Prostate gland (tissue), 2 donors: ENCODE results near the gene PKNOX2. TPM values are rescaled to one million over a fixed set of nuclear protein-coding genes. Genes with fewer than 3 reads are reported as not detected.

Experiments used
- DNase-seq: peaks from one replicate; pipeline ENCODE4 v3.0.0-alpha.2; 2019; ENCODE audit warnings: low spot score
- H3K27ac ChIP-seq, 2 donors: fragments of 200-600 bp; sonication (generic); 2 replicates each; pipeline ENCODE4 v1.5.1; 2017 to 2019
- H3K27me3 ChIP-seq: fragments of 200-600 bp; sonication (generic); replicated peaks from 2 replicates; pipeline ENCODE4 v1.5.1; 2019; ENCODE audit not compliant: insufficient read depth
- H3K36me3 ChIP-seq, 2 donors: fragments of 200-600 bp; sonication (generic); 1 replicate in 1 of 2; 2 replicates in 1 of 2; pipeline versions ENCODE4 v1.5.1 to v1.8.1; 2017 to 2019
- H3K4me1 ChIP-seq: fragments of 200-600 bp; sonication (generic); replicated peaks from 2 replicates; pipeline ENCODE4 v1.5.1; 2019
- H3K4me3 ChIP-seq, 2 donors: fragments of 200-600 bp; sonication (generic); 2 replicates each; pipeline ENCODE4 v1.5.1; 2017 to 2019
- H3K9me3 ChIP-seq: fragments of 200-600 bp; sonication (generic); 2 replicates; pipeline ENCODE4 v1.5.1; 2017
- POLR2A ChIP-seq: fragments of 450-650 bp; IDR thresholded peaks from one replicate; pipeline ENCODE4 v1.6.1; 2016; ENCODE audit warnings: antibody characterized with exemption, mild to moderate bottlenecking
- POLR2AphosphoS5 ChIP-seq: sonication (generic); formaldehyde crosslinking; IDR thresholded peaks from one replicate; pipeline ENCODE4 v1.6.1; 2017; ENCODE audit warnings: antibody characterized with exemption
- WGBS: methylation state at CpG from one replicate; pipeline ENCODE4 v1.1.5; 2018; 5-methylcytosine and 5-hydroxymethylcytosine counted together
- intact Hi-C: fragments of 100-400 bp; cut with DNase I; formaldehyde crosslinking; loops from one replicate; pipeline ENCODE4 v1.14.2; 2022
- total RNA-seq, 2 donors: library from RNA; depleted of rRNA; stranded (reverse); fragments of >200 nt; gene quantifications; one replicate each; pipeline ENCODE4 v1.1.0, GENCODE V29; 2016
- TF ChIP-seq, protein P1 (sequence below), 4 experiments: fragments of 200-600 bp in 2 of 4; fragments of 450-650 bp in 2 of 4; sonication (generic) in 2 of 4; IDR thresholded peaks; 1 replicate in 3 of 4; 2 replicates in 1 of 4; pipeline ENCODE4 v1.5.1; 2016 to 2019; ENCODE audit warnings: antibody characterized with exemption in 4 of 4, mild to moderate bottlenecking in 2 of 4, moderate library complexity in 2 of 4

Gene PKNOX2
- total RNA-seq, 2 donors from 2014 or later: 12.3 to 14.7 TPM

DNA sequence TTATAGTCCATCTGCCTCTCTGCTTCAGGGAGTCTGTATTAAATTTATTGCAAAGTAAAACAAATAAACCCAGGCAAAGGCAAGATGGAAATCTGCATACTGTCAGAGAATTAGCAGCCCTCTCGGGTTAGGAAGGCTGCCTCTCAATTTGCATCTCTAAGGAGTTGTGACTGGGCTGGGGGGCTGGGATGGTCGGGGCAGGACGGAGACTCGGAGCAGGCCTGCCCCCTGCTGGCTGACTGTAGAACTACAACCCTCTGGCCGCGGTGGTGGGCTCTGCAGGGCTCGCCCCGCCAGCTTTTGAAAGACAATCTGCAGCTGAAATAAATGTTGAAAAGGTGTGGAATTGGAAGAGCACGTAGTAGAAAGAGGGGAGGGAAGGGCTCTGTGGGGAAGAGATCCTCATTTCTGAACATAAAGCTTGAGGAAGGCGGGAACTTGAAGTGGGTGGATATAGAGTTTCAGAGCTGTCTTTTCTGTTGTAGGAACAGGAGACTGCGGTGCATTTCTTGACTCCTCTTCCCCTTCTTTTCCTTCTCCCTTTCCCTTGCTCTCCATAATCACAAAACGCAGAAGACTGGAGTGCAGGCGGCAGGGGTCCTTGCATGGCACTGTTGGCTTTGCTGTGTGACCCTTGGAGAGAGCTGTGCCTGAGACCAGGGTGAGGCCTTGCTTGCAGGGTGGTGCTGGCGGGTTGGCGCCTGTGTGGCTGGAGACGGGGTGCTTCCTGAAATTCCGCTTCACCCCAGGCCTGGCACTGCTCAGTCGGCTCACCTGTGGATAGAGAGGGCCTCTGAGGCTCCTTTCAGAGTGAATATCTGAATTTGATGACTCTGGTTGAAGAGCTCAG is 22.6 kb upstream of the PKNOX2 start:
- Histone ChIP-seq H3K4me3 (no peak overlapping the region), H3K27me3 (no peaks in the 10 kb centered on the region), H3K36me3 (no peaks in the 10 kb centered on the region), H3K27ac (no peak overlapping the region), H3K4me1 (no peaks in the 10 kb centered on the region), H3K9me3 (no peaks in the 10 kb centered on the region)
- intact Hi-C loops: loop anchor here (10.0 kb wide), 1 partner anchor 47 kb away; no protein-coding TSS in a partner anchor
- 41% methylated on average over 18 of the region's 18 CpGs for WGBS
- TF ChIP-seq POLR2AphosphoS5: peak; percentile 7
- TF ChIP-seq, protein P1, sequence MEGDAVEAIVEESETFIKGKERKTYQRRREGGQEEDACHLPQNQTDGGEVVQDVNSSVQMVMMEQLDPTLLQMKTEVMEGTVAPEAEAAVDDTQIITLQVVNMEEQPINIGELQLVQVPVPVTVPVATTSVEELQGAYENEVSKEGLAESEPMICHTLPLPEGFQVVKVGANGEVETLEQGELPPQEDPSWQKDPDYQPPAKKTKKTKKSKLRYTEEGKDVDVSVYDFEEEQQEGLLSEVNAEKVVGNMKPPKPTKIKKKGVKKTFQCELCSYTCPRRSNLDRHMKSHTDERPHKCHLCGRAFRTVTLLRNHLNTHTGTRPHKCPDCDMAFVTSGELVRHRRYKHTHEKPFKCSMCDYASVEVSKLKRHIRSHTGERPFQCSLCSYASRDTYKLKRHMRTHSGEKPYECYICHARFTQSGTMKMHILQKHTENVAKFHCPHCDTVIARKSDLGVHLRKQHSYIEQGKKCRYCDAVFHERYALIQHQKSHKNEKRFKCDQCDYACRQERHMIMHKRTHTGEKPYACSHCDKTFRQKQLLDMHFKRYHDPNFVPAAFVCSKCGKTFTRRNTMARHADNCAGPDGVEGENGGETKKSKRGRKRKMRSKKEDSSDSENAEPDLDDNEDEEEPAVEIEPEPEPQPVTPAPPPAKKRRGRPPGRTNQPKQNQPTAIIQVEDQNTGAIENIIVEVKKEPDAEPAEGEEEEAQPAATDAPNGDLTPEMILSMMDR (IDR thresholded peaks at IDR 0.05): peak; percentile 86 to 96 (median 90)
- no peak for TF ChIP-seq POLR2A
- DNase-seq: no peak

DNA sequence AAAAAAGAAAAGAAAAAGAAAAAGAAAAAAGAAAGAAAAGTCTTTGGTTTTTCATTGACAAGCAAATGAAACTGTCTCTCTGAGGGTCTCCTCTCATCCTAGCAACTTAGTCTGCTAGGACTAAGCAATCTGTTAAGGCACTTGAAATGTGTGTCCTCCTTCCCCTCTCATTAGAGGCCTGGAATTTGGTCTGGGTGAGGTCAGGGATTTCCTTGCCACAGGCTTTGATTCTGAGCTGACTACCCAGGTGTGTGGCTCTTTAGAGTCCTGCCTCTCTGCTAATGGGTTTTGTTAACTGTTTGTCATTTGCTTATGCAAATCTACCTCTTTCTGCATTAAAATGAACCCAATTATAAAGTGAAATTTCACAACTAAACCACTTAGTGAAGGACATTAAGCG is 18.3 kb upstream of the PKNOX2 start:
- TF ChIP-seq, protein P1 (IDR thresholded peaks at IDR 0.05): no peak
- TF ChIP-seq POLR2A: no peak
- no peak for TF ChIP-seq POLR2AphosphoS5
- Histone ChIP-seq H3K9me3 (no peaks in the 10 kb centered on the region), H3K4me3 (no peak overlapping the region), H3K27ac (no peak overlapping the region), H3K4me1 (no peaks in the 10 kb centered on the region), H3K36me3 (no peaks in the 10 kb centered on the region), H3K27me3 (no peaks in the 10 kb centered on the region)
- intact Hi-C loops: loop anchor here (10.0 kb wide), 1 partner anchor 51 kb away; no protein-coding TSS in a partner anchor
- no peak for DNase-seq
- 92% methylated on average over 1 of the region's 1 CpG for WGBS

DNA sequence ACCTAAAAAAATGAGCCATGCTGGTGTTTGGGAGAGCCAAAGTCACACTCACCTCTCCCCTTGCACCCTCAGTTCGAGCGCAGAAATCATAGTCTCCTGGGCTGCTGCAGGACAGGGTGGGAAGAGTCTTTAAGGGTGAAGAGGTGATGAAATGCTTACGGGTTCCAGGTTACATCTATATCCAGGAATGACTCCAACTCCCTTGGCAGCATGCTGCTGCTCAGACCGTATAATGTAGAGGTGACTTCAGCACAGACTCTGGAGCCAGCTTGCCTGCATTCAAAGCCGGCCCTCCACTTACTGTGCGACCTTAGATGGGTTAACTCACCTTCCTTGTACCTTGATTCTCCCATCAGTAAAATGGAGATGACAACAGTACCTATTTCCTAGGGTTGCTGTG is 17.3 kb upstream of the PKNOX2 start:
- no peak for DNase-seq
- Histone ChIP-seq H3K4me1 (no peaks in the 10 kb centered on the region), H3K9me3 (no peaks in the 10 kb centered on the region), H3K36me3 (no peaks in the 10 kb centered on the region), H3K27ac (no peak overlapping the region), H3K4me3 (no peak overlapping the region), H3K27me3 (no peaks in the 10 kb centered on the region)
- TF ChIP-seq POLR2A: no peak
- TF ChIP-seq, protein P1 (IDR thresholded peaks at IDR 0.05): no peak
- TF ChIP-seq POLR2AphosphoS5: no peak
- WGBS: 69% methylated on average over 6 of the region's 6 CpGs
- intact Hi-C loops: loop anchor here (10.0 kb wide), 1 partner anchor 52 kb away; no protein-coding TSS in a partner anchor

DNA sequence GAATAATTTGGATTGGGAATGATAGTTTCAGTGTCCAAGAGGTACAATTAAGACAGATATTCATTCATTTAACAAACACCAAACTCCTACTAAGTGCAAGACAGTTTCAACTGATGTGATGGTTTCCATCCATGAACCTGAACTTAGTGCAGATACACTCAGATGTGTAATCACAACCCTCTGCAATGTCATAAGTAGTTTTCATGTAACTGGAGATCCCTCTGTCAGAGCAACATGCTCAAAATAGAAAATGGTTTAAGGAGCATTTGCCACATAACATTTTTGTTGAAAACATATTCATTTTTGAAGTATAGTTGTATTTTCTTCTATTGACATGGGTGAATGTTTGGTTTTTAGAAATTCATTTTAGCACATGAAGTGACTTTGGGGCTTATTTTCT is 16.5 kb upstream of the PKNOX2 start:
- intact Hi-C loops: loop anchor here (10.0 kb wide), 1 partner anchor 53 kb away; no protein-coding TSS in a partner anchor
- Histone ChIP-seq H3K27ac (no peak overlapping the region), H3K36me3 (no peaks in the 10 kb centered on the region), H3K4me1 (no peaks in the 10 kb centered on the region), H3K4me3 (no peak overlapping the region), H3K9me3 (no peaks in the 10 kb centered on the region), H3K27me3 (no peaks in the 10 kb centered on the region)
- no peak for TF ChIP-seq POLR2A
- TF ChIP-seq, protein P1 (IDR thresholded peaks at IDR 0.05): no peak
- TF ChIP-seq POLR2AphosphoS5: no peak
- no peak for DNase-seq

DNA sequence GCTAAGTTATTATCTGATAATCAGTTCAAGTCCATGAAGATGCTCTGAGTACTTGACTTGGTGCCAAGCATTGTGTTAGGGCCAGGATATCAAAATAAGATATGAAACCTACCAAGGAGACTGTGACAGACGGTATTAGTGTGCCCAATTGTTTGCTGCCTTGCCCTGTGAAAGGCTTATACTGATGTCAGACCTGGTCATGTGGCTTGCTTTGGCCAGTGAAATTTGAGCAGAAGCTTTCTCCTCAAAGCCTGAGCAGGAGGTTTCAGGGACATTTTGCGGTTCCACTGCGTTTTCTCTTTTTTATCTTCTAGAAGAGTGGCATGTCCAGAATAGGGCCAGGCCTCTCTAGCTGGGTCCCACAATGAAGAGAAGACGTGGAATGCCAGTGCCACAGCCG is 15.8 kb upstream of the PKNOX2 start:
- Histone ChIP-seq H3K4me1 (no peaks in the 10 kb centered on the region), H3K27me3 (no peaks in the 10 kb centered on the region), H3K4me3 (no peak overlapping the region), H3K27ac (no peak overlapping the region), H3K36me3 (no peaks in the 10 kb centered on the region), H3K9me3 (no peaks in the 10 kb centered on the region)
- no peak for TF ChIP-seq POLR2AphosphoS5
- TF ChIP-seq POLR2A: no peak
- TF ChIP-seq, protein P1 (IDR thresholded peaks at IDR 0.05): no peak
- intact Hi-C loops: loop anchor here (10.0 kb wide), 1 partner anchor 54 kb away; no protein-coding TSS in a partner anchor
- whole genome bisulfite sequencing: 81% methylated on average over 5 of the region's 5 CpGs
- no peak for DNase-seq
